ENCODE results near the gene TAF5L. TPM values are rescaled to one million over a fixed set of nuclear protein-coding genes. Genes with fewer than 3 reads are reported as not detected.

The TAF5L gene
- polyA plus RNA-seq, 1 donor (not counting 4 experiments of a cell fraction or from before 2014, with no cell fraction given): 23.7 TPM

- Histone ChIP-seq H3K36me3 (ENCODE audit: control insufficient read depth in 2 of 2, extremely low read depth in 1 of 2, insufficient read depth in 2 of 2, low read length in 2 of 2) (peaks cover 32 to 34% of the 10 kb centered on the region in 2 experiments), H4K20me1 (ENCODE audit: control insufficient read depth, extremely low read depth, insufficient read depth, low read length) (no peaks in the 10 kb centered on the region), H3K4me1 (ENCODE audit: control insufficient read depth, extremely low read depth, insufficient read depth, low read length) (no peaks in the 10 kb centered on the region), H3K9ac (ENCODE audit: control insufficient read depth, extremely low read depth, insufficient read depth, low read length) (no peak overlapping the region), H3K27ac (ENCODE audit: control insufficient read depth, insufficient read depth, low read length) (no peak overlapping the region), H3K4me3 (ENCODE audit: control insufficient read depth in 2 of 3, extremely low read depth in 1 of 3, insufficient read depth in 2 of 3, low read depth in 1 of 3, low read length in 3 of 3) (no peak overlapping the region), H3K27me3 (ENCODE audit: control insufficient read depth, extremely low read depth, insufficient read depth, low read length) (no peaks in the 10 kb centered on the region), H3K4me2 (ENCODE audit: control insufficient read depth, extremely low read depth, insufficient read depth, low read depth, low read length) (no peak overlapping the region), H3K9me1 (ENCODE audit: control insufficient read depth, extremely low read depth, insufficient read depth, low read length) (no peaks in the 10 kb centered on the region), H3K79me2 (ENCODE audit: control insufficient read depth, insufficient read depth, low read length) (peaks cover 46% of the 10 kb centered on the region), H3K9me3 (ENCODE audit: control insufficient read depth, low read depth, low read length) (no peaks in the 10 kb centered on the region), H2AFZ (ENCODE audit: control insufficient read depth, low read length) (no peak overlapping the region)
- dilution Hi-C loops (cut with MboI; ENCODE audit: extremely low pct_ligation_motif_present, low sequenced_read_pairs): no loop called here
- no peak for FAIRE-seq
- DNase-seq (ENCODE audit: low read depth, low spot score): no peak
- TF ChIP-seq EZH2 (IDR thresholded peaks at IDR 0.05; ENCODE audit: low read length) (no peak), CTCF (optimal IDR thresholded peaks at IDR 0.05 in 1 of 3, IDR thresholded peaks at IDR 0.05 in 1 of 3, conservative IDR thresholded peaks at IDR 0.05 in 1 of 3; ENCODE audit: extremely low read depth in 1 of 3, insufficient read depth in 2 of 3, low read length in 3 of 3) (no peak)
Measured at GRCh38 chr1:229637746-229638145, 11.8 kb upstream of the TAF5L start.

GRCh38 chr1:229636042-229636441 lies 10.1 kb upstream of the TAF5L start:
- Histone ChIP-seq H4K20me1 (ENCODE audit: control insufficient read depth, extremely low read depth, insufficient read depth, low read length) (no peaks in the 10 kb centered on the region), H3K9me3 (ENCODE audit: control insufficient read depth, low read depth, low read length) (no peaks in the 10 kb centered on the region), H2AFZ (ENCODE audit: control insufficient read depth, low read length) (no peak overlapping the region), H3K79me2 (ENCODE audit: control insufficient read depth, insufficient read depth, low read length) (peaks cover 44% of the 10 kb centered on the region), H3K4me3 (ENCODE audit: control insufficient read depth in 2 of 3, extremely low read depth in 1 of 3, insufficient read depth in 2 of 3, low read depth in 1 of 3, low read length in 3 of 3) (no peak overlapping the region), H3K27ac (ENCODE audit: control insufficient read depth, insufficient read depth, low read length) (no peak overlapping the region), H3K4me1 (ENCODE audit: control insufficient read depth, extremely low read depth, insufficient read depth, low read length) (no peaks in the 10 kb centered on the region), H3K4me2 (ENCODE audit: control insufficient read depth, extremely low read depth, insufficient read depth, low read depth, low read length) (no peak overlapping the region), H3K9ac (ENCODE audit: control insufficient read depth, extremely low read depth, insufficient read depth, low read length) (no peak overlapping the region), H3K36me3 (ENCODE audit: control insufficient read depth in 2 of 2, extremely low read depth in 1 of 2, insufficient read depth in 2 of 2, low read length in 2 of 2) (peaks cover 30 to 34% of the 10 kb centered on the region in 2 experiments), H3K9me1 (ENCODE audit: control insufficient read depth, extremely low read depth, insufficient read depth, low read length) (no peaks in the 10 kb centered on the region), H3K27me3 (ENCODE audit: control insufficient read depth, extremely low read depth, insufficient read depth, low read length) (no peaks in the 10 kb centered on the region)
- dilution Hi-C loops (cut with MboI; ENCODE audit: extremely low pct_ligation_motif_present, low sequenced_read_pairs): no loop called here
- FAIRE-seq (no peak), DNase-seq (ENCODE audit: low read depth, low spot score) (no peak)
- no peak for TF ChIP-seq CTCF (optimal IDR thresholded peaks at IDR 0.05 in 1 of 3, IDR thresholded peaks at IDR 0.05 in 1 of 3, conservative IDR thresholded peaks at IDR 0.05 in 1 of 3; ENCODE audit: extremely low read depth in 1 of 3, insufficient read depth in 2 of 3, low read length in 3 of 3)
- no peak for TF ChIP-seq EZH2 (IDR thresholded peaks at IDR 0.05; ENCODE audit: low read length)

Data from keratinocyte (primary cell).